ENCODE data around the gene NPR3. TPM values are rescaled to one million over a fixed set of nuclear protein-coding genes. Genes with fewer than 3 reads are reported as not detected.

NPR3 gene
- total RNA-seq, 4 donors from 2014 or later, result 0.51 to 4.9 (median 1.3) TPM

GRCh38 chr5:32771037-32771436 lies 59.9 kb downstream of the NPR3 start:
- no peak for DNase-seq
- ATAC-seq, result no peak

DNA sequence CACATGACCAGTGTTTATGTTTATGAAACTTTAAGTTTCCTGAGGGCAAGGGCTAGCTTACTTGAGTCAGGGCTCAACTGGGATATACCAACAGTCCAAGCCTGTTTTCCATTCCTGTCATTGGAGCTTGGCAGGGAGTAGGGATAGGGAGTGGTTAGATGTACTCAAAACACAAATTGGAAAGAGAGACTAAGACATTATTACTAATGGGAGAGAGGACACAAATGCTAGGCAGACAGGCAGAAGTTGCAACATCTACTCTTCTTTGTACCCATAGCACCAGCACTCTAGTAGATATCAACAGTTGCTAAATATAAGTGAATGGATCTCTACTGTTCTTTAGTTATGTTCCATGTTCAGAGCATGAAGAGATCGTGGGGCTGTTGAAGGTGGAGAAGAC lies 62.8 kb downstream of the NPR3 start:
- in situ Hi-C loops (cut with MboI; ENCODE audit: low sequenced_read_pairs in 4 of 4) (no loop called here), intact Hi-C loops (cut with DNase I; ENCODE audit: low total_unique reads) (loop anchor here (5.0 kb wide), 1 partner anchor 62 kb away; the partner anchor contains the start of gene NPR3)
- Histone ChIP-seq H3K4me3 (no peak overlapping the region), H3K27ac (no peak overlapping the region), H3K9me3 (no peaks in the 10 kb centered on the region), H3K36me3 (no peaks in the 10 kb centered on the region), H3K4me1 (no peaks in the 10 kb centered on the region), H3K27me3 (no peaks in the 10 kb centered on the region)
- no peak for DNase-seq
- ATAC-seq, result no peak
- no peak for TF ChIP-seq POLR2A (IDR thresholded peaks at IDR 0.05)
- TF ChIP-seq, protein P1, sequence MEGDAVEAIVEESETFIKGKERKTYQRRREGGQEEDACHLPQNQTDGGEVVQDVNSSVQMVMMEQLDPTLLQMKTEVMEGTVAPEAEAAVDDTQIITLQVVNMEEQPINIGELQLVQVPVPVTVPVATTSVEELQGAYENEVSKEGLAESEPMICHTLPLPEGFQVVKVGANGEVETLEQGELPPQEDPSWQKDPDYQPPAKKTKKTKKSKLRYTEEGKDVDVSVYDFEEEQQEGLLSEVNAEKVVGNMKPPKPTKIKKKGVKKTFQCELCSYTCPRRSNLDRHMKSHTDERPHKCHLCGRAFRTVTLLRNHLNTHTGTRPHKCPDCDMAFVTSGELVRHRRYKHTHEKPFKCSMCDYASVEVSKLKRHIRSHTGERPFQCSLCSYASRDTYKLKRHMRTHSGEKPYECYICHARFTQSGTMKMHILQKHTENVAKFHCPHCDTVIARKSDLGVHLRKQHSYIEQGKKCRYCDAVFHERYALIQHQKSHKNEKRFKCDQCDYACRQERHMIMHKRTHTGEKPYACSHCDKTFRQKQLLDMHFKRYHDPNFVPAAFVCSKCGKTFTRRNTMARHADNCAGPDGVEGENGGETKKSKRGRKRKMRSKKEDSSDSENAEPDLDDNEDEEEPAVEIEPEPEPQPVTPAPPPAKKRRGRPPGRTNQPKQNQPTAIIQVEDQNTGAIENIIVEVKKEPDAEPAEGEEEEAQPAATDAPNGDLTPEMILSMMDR (IDR thresholded peaks at IDR 0.05 in 4 of 5, conservative IDR thresholded peaks at IDR 0.05 in 1 of 5), result no peak

More at GRCh38 chr5:32771037-32771436, 59.9 kb downstream of the NPR3 start:
- no peaks in the 10 kb centered on the region for H3K27me3 ChIP-seq
- no peaks in the 10 kb centered on the region for H3K36me3 ChIP-seq
- in situ Hi-C loops (cut with MboI; ENCODE audit: low sequenced_read_pairs in 4 of 4) (no loop called here), intact Hi-C loops (cut with DNase I; ENCODE audit: low total_unique reads) (loop anchor here (5.0 kb wide), 1 partner anchor 59 kb away; the partner anchor contains the start of gene NPR3)
- no peak overlapping the region for H3K27ac ChIP-seq
- no peaks in the 10 kb centered on the region for H3K4me1 ChIP-seq
- H3K9me3 ChIP-seq, result no peaks in the 10 kb centered on the region
- no peak overlapping the region for H3K4me3 ChIP-seq
- TF ChIP-seq POLR2A (IDR thresholded peaks at IDR 0.05), result no peak
- TF ChIP-seq, protein P1 (IDR thresholded peaks at IDR 0.05 in 4 of 5, conservative IDR thresholded peaks at IDR 0.05 in 1 of 5), result no peak

DNA sequence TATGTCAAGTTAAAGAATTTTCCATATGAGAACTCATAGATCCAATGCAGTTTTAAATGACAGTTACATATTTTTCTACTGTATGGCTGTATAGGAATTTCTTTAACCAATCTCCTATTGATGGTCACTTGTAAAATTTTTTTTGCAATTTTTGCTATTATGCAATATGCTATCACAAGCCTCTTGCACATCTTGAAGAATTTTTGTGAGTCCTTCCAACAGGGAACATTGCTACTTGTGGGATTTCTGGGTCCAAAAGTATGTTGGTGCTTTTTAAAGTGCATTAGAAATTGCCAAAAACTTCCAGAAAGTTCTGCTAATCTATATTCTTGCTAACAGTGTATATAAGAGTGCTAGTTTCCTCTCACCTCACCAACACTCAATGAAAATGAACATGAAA lies 65.1 kb downstream of the NPR3 start:
- no peak overlapping the region for H3K27ac ChIP-seq
- ATAC-seq (no peak), DNase-seq (no peak)
- in situ Hi-C loops (cut with MboI; ENCODE audit: low sequenced_read_pairs in 4 of 4), result no loop called here
- no peaks in the 10 kb centered on the region for H3K4me1 ChIP-seq
- no peaks in the 10 kb centered on the region for H3K9me3 ChIP-seq
- TF ChIP-seq POLR2A (IDR thresholded peaks at IDR 0.05), result no peak
- TF ChIP-seq, protein P1 (IDR thresholded peaks at IDR 0.05 in 4 of 5, conservative IDR thresholded peaks at IDR 0.05 in 1 of 5), result no peak
- H3K27me3 ChIP-seq, result no peaks in the 10 kb centered on the region
- no peak overlapping the region for H3K4me3 ChIP-seq
- no peaks in the 10 kb centered on the region for H3K36me3 ChIP-seq
- intact Hi-C loops (cut with DNase I; ENCODE audit: low total_unique reads), result no loop called here

DNA sequence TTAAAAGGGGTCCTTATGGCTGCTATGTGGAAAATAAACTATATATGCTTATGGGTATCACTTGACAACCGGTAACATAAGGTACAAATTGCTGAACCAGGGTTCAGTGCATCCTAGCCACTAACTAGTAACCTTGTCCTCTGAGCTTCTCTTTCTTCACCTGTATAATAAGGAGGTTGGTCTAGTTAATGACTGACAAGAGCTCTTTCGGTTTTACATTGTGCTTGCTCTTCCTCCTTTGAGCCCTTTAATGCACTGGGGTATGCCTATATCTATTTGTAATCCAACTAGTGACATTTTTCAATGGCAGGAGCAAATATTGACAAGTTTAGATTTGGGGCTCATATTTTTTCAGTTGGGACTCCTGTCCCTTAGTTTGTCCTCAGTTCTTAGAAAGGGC lies 66.1 kb downstream of the NPR3 start:
- in situ Hi-C loops (cut with MboI; ENCODE audit: low sequenced_read_pairs in 4 of 4), result no loop called here
- H3K27ac ChIP-seq, result no peak overlapping the region
- ATAC-seq, result no peak

More for the DNA sequence above, 66.1 kb downstream of the NPR3 start:
- intact Hi-C loops (cut with DNase I; ENCODE audit: low total_unique reads), result no loop called here
- H3K9me3 ChIP-seq, result no peaks in the 10 kb centered on the region
- H3K4me1 ChIP-seq, result no peaks in the 10 kb centered on the region
- H3K27me3 ChIP-seq, result no peaks in the 10 kb centered on the region
- TF ChIP-seq, protein P1 (IDR thresholded peaks at IDR 0.05 in 4 of 5, conservative IDR thresholded peaks at IDR 0.05 in 1 of 5), result no peak
- no peak for TF ChIP-seq POLR2A (IDR thresholded peaks at IDR 0.05)
- H3K36me3 ChIP-seq, result no peaks in the 10 kb centered on the region
- DNase-seq, result no peak
- no peak overlapping the region for H3K4me3 ChIP-seq
